ENCODE data around the gene CTNNBL1.

Gene CTNNBL1

DNA sequence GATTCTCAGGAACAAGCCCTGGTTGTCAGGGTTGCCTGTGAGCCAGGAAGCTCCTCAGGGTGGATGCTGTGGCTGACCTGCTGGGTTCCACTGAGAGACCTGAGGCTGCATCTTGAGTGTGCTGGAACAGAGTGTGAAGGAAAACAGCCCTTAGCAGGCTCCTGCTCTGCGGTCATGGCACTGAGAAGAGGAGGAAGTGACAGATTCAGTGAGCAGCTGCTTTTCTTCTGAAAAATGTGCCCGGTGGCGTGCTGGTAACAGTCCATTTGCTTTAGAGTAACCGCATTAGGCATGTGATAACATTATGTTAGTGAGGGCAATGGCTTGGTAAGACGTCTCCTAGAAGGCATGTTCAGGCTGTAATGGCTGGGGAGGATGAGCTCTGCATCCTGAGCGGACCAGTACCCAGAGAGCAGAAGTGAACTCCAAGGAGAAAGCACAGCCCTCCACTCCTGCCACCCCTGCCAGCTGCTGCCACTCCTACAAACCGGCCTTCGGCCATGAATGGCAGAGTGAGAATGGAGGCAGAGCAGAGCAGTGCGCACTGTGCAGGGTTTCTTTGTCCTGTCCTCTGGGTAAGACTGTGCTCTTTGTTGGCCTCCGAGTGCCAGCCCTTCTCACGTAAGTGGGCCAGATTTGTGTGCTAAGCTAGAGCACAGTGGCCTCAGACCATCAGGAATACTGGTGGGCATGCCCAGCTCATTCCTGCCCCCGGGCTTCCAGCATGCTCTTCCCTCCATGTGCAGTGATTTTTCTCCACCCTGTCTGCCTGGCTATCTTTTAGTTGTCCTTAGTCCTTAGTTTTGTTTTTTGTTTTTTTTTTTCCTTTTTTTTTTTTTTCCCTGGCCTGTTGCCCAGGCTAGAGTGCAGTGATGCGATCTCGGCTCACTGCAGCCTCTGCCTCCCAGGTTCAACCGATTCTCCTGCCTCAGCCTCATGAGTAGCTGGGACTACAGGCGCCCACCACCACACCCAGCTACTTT, 111.0 kb downstream of the CTNNBL1 start:
- Histone ChIP-seq H3K4me2 (ENCODE audit: low read length, poor library complexity, severe bottlenecking) (no peak overlapping the region), H4K8ac (ENCODE audit: low read length) (no peak overlapping the region), H2AK5ac (ENCODE audit: low read length, severe bottlenecking) (no peak overlapping the region), H3K14ac (ENCODE audit: low read length in 2 of 2) (no peak overlapping the region), H3K4me3 (ENCODE audit: insufficient read depth in 1 of 2, low read depth in 1 of 2, low read length in 2 of 2) (no peak overlapping the region), H3K4ac (ENCODE audit: low read depth in 1 of 2, low read length in 2 of 2) (no peak overlapping the region), H3K4me1 (ENCODE audit: control insufficient read depth, insufficient read depth, low read depth, low read length) (peaks cover 3% of the 10 kb centered on the region), H4K91ac (ENCODE audit: low read length) (no peak overlapping the region), H3K23ac (ENCODE audit: low read length in 2 of 2) (peak overlapping the region in 1 of 2 experiments; percentile 37), H2AFZ (ENCODE audit: low read depth, low read length) (no peak overlapping the region), H3K18ac (ENCODE audit: low read depth in 1 of 2, low read length in 2 of 2) (no peak overlapping the region), H2BK15ac (ENCODE audit: low read depth, poor library complexity, severe bottlenecking) (no peak overlapping the region), H3K27ac (ENCODE audit: low read length, poor library complexity, severe bottlenecking) (no peak overlapping the region), H3K9ac (ENCODE audit: low read length) (no peak overlapping the region), H3K27me3 (ENCODE audit: control insufficient read depth in 1 of 2, insufficient read depth in 1 of 2, low read length in 2 of 2) (no peaks in the 10 kb centered on the region), H2BK12ac (ENCODE audit: low read length in 2 of 2) (no peak overlapping the region), H3K9me3 (ENCODE audit: control insufficient read depth, low read length) (no peaks in the 10 kb centered on the region), H2BK5ac (ENCODE audit: low read depth, low read length, poor library complexity, severe bottlenecking) (no peak overlapping the region), H3K79me1 (replicated peaks; ENCODE audit: low read length, poor library complexity, severe bottlenecking) (peaks cover 12% of the 10 kb centered on the region), H2BK120ac (ENCODE audit: low read depth, low read length) (no peak overlapping the region), H3K36me3 (ENCODE audit: control insufficient read depth in 1 of 2, insufficient read depth in 2 of 2, low read depth in 1 of 2, low read length in 2 of 2) (peaks cover 12 to 62% of the 10 kb centered on the region in 2 experiments)
- WGBS, result 96% methylated on average over 12 of the region's 16 CpGs
- DNase-seq, result no peak

- H4K91ac ChIP-seq (ENCODE audit: low read length), result no peak overlapping the region
- WGBS, result 99% methylated on average over 4 of the region's 5 CpGs
- H3K18ac ChIP-seq (ENCODE audit: low read depth in 1 of 2, low read length in 2 of 2), result no peak overlapping the region
- DNase-seq, result no peak
- H3K27me3 ChIP-seq (ENCODE audit: control insufficient read depth in 1 of 2, insufficient read depth in 1 of 2, low read length in 2 of 2), result no peaks in the 10 kb centered on the region
- no peak overlapping the region for H3K4ac ChIP-seq (ENCODE audit: low read depth in 1 of 2, low read length in 2 of 2)
- peaks cover 15 to 59% of the 10 kb centered on the region in 2 experiments for H3K36me3 ChIP-seq (ENCODE audit: control insufficient read depth in 1 of 2, insufficient read depth in 2 of 2, low read depth in 1 of 2, low read length in 2 of 2)
- H2BK5ac ChIP-seq (ENCODE audit: low read depth, low read length, poor library complexity, severe bottlenecking), result no peak overlapping the region
- H3K4me1 ChIP-seq (ENCODE audit: control insufficient read depth, insufficient read depth, low read depth, low read length), result peaks cover 3% of the 10 kb centered on the region
- peaks cover 22% of the 10 kb centered on the region for H3K79me1 ChIP-seq (replicated peaks; ENCODE audit: low read length, poor library complexity, severe bottlenecking)
- H3K4me3 ChIP-seq (ENCODE audit: insufficient read depth in 1 of 2, low read depth in 1 of 2, low read length in 2 of 2), result no peak overlapping the region
- H2BK15ac ChIP-seq (ENCODE audit: low read depth, poor library complexity, severe bottlenecking), result no peak overlapping the region
- H3K9ac ChIP-seq (ENCODE audit: low read length), result no peak overlapping the region
- H3K9me3 ChIP-seq (ENCODE audit: control insufficient read depth, low read length), result no peaks in the 10 kb centered on the region
- no peak overlapping the region for H3K27ac ChIP-seq (ENCODE audit: low read length, poor library complexity, severe bottlenecking)
- no peak overlapping the region for H2AFZ ChIP-seq (ENCODE audit: low read depth, low read length)
- no peak overlapping the region for H3K14ac ChIP-seq (ENCODE audit: low read length in 2 of 2)
- H2BK120ac ChIP-seq (ENCODE audit: low read depth, low read length), result no peak overlapping the region
- no peak overlapping the region for H3K4me2 ChIP-seq (ENCODE audit: low read length, poor library complexity, severe bottlenecking)
- no peak overlapping the region for H2AK5ac ChIP-seq (ENCODE audit: low read length, severe bottlenecking)
- no peak overlapping the region for H4K8ac ChIP-seq (ENCODE audit: low read length)
- H3K23ac ChIP-seq (ENCODE audit: low read length in 2 of 2), result no peak overlapping the region
- no peak overlapping the region for H2BK12ac ChIP-seq (ENCODE audit: low read length in 2 of 2)
These were observed 113.8 kb downstream of the CTNNBL1 start for GRCh38 chr20:37807471-37808232.

DNA sequence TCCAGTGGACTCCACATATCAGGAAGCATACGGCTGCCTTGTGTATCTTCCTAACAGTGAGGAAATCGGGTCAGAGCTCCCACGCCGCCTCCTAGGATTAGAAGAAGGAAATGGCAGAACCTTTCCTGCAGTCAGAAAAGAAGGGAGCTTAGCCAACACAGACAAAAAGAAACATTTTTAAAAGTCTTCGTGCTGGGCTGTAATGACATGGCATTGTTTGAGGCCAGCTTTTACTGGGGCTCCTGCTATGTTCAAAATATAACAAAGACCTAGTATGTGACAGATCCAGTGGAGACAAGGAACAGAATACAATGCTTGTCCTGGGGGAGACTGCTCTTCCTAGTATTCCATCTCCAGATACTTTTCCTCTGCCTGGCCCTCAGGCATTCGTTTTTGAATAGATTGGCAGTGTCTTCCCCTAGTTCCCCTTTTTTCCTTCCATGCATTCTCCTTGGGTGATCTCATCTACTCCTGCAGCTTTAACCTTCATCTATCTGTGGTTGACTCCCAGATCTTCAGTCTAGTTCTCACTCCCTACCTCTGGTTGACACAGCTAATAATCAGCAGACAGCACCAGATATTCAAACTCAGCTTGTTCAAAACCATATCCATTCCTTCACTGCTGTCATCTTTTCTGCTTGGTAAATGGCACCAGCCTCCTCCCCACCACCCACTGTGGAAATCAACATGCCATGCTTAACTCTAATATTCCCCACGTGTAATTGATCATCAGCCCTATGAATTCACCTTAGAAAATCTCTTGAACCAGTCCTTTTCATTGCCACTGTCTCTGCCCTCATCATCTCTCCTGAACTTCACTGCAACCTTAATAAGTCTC, 114.6 kb downstream of the CTNNBL1 start:
- H3K14ac ChIP-seq (ENCODE audit: low read length in 2 of 2), result no peak overlapping the region
- H3K9me3 ChIP-seq (ENCODE audit: control insufficient read depth, low read length), result no peaks in the 10 kb centered on the region
- H2AFZ ChIP-seq (ENCODE audit: low read depth, low read length), result no peak overlapping the region
- H3K23ac ChIP-seq (ENCODE audit: low read length in 2 of 2), result no peak overlapping the region
- H3K36me3 ChIP-seq (ENCODE audit: control insufficient read depth in 1 of 2, insufficient read depth in 2 of 2, low read depth in 1 of 2, low read length in 2 of 2), result peaks cover 15 to 51% of the 10 kb centered on the region in 2 experiments
- no peak overlapping the region for H2BK12ac ChIP-seq (ENCODE audit: low read length in 2 of 2)
- H2BK15ac ChIP-seq (ENCODE audit: low read depth, poor library complexity, severe bottlenecking), result no peak overlapping the region
- H3K27ac ChIP-seq (ENCODE audit: low read length, poor library complexity, severe bottlenecking), result no peak overlapping the region
- no peak overlapping the region for H4K91ac ChIP-seq (ENCODE audit: low read length)
- H3K18ac ChIP-seq (ENCODE audit: low read depth in 1 of 2, low read length in 2 of 2), result no peak overlapping the region
- H3K27me3 ChIP-seq (ENCODE audit: control insufficient read depth in 1 of 2, insufficient read depth in 1 of 2, low read length in 2 of 2), result no peaks in the 10 kb centered on the region
- peaks cover 22% of the 10 kb centered on the region for H3K79me1 ChIP-seq (replicated peaks; ENCODE audit: low read length, poor library complexity, severe bottlenecking)
- H3K9ac ChIP-seq (ENCODE audit: low read length), result no peak overlapping the region
- H2BK5ac ChIP-seq (ENCODE audit: low read depth, low read length, poor library complexity, severe bottlenecking), result no peak overlapping the region
- H2AK5ac ChIP-seq (ENCODE audit: low read length, severe bottlenecking), result no peak overlapping the region
- 94% methylated on average over 7 of the region's 7 CpGs for WGBS
- no peak overlapping the region for H2BK120ac ChIP-seq (ENCODE audit: low read depth, low read length)
- H4K8ac ChIP-seq (ENCODE audit: low read length), result no peak overlapping the region
- H3K4me3 ChIP-seq (ENCODE audit: insufficient read depth in 1 of 2, low read depth in 1 of 2, low read length in 2 of 2), result no peak overlapping the region
- H3K4me2 ChIP-seq (ENCODE audit: low read length, poor library complexity, severe bottlenecking), result no peak overlapping the region
- no peak overlapping the region for H3K4ac ChIP-seq (ENCODE audit: low read depth in 1 of 2, low read length in 2 of 2)
- no peak for DNase-seq
- peaks cover 3% of the 10 kb centered on the region for H3K4me1 ChIP-seq (ENCODE audit: control insufficient read depth, insufficient read depth, low read depth, low read length)

Data from mesenchymal stem cell (in vitro differentiated cells and primary cell).